Natural killer cell treated with Interleukin-12 subunit alpha and Interleukin-12 subunit beta and Interleukin-15 and Interleukin-18, amount 100 ng/mL, for 72 hours (primary cell): ENCODE data around the gene NLRP2B. TPM values are rescaled to one million over a fixed set of nuclear protein-coding genes. Genes with fewer than 3 reads are reported as not detected.
"Not testable (repeated sequence)": the region's sequence is repeated elsewhere in the genome, so short reads cannot be mapped to it uniquely, and the experiment has no call there.

Source experiments
- ATAC-seq, 2 donors: fragments of 150-1000 bp; cut with Tn5 transposase in 1 of 2; sonication (Bioruptor Pico), chemical (Tn5 transposase) in 1 of 2; 2 replicates each; pipeline ENCODE4 v1.10.0; 2021
- DNase-seq: peaks from one replicate; pipeline ENCODE4 v3.0.0; 2022; ENCODE audit warnings: low spot score
- H3K27ac Mint-ChIP-seq, 2 donors: 1 replicate in 1 of 2; 2 replicates in 1 of 2; pipeline ENCODE4 v1.8.0; 2022; ENCODE audit warnings: mixed read lengths in 2 of 2, mild to moderate bottlenecking in 1 of 2, moderate library complexity in 1 of 2
- H3K27me3 Mint-ChIP-seq, 2 donors: 1 replicate in 1 of 2; 2 replicates in 1 of 2; pipeline ENCODE4 v1.8.0; 2022; ENCODE audit warnings: mixed read lengths in 2 of 2
- H3K36me3 Mint-ChIP-seq: one replicate; pipeline ENCODE4 v1.8.0; 2022; ENCODE audit warnings: mixed read lengths
- H3K4me1 Mint-ChIP-seq, 2 donors: 1 replicate in 1 of 2; 2 replicates in 1 of 2; pipeline ENCODE4 v1.8.0; 2022; ENCODE audit warnings: low read depth in 2 of 2, mixed read lengths in 2 of 2, mild to moderate bottlenecking in 1 of 2
- H3K4me3 Mint-ChIP-seq: one replicate; pipeline ENCODE4 v1.8.0; 2022; ENCODE audit warnings: mixed read lengths
- H3K9me3 Mint-ChIP-seq: 2 replicates; pipeline ENCODE4 v1.8.0; 2022; ENCODE audit warnings: mixed read lengths
- total RNA-seq, 2 donors: library from RNA; stranded (reverse); gene quantifications; one replicate each; pipeline ENCODE4 v1.2.3, GENCODE V29; 2022

NLRP2B gene
- total RNA-seq: not detected

DNA sequence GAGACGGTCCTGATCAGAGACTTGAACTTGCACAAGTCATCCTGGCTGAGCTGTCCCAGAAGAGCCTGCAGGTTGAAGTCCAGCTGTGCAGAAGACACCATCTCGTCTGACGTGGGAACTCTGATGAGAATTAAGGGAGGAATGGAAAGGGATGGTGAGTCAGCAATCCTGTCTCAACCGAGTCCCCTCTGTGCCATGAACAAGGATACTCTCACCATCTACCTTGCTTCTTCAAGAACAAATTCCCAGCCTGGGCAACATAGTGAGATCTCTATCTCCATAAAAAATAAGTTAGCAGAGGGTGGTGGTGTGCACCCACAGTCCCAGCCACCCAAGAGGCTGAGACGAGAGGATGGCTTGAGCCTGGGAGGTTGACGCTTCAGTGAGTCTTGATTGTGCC is at the start of gene NLRP2B:
TSS of gene NLRP2B (minus strand) at position 101 of the 400 bp plus-strand sequence.
- DNase-seq: no peak
- no peaks in the 10 kb centered on the region for H3K4me1 Mint-ChIP-seq
- no peaks in the 10 kb centered on the region for H3K9me3 Mint-ChIP-seq
- H3K27ac Mint-ChIP-seq: no peak within 1 kb of the TSS
- ATAC-seq: no peak
- H3K4me3 Mint-ChIP-seq: no peak within 1 kb of the TSS
- no peaks in the 10 kb centered on the region for H3K36me3 Mint-ChIP-seq
- H3K27me3 Mint-ChIP-seq: peaks cover 0 to 6% of the 10 kb centered on the region in 2 donors

DNA sequence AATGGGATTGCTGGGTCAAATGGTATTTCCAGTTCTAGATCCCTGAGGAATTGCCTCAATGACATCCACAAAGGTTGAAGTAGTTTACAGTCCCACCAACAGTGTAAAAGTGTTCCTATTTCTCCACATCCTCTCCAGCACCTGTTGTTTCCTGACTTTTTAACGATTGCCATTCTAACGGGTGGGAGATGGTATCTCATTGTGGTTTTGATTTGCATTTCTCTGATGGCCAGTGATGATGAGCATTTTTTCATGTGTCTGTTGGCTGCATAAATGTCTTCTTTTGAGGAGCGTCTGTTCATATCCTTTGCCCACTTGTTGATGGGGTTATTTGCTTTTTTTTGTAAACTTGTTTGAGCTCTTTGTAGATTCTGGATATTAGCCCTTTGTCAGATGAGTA is 45.9 kb upstream of the NLRP2B start:
- H3K27me3 Mint-ChIP-seq, DNase-seq, H3K4me1 Mint-ChIP-seq, H3K9me3 Mint-ChIP-seq, H3K27ac Mint-ChIP-seq, ATAC-seq, H3K4me3 Mint-ChIP-seq: not testable (repeated sequence)
- peaks cover 29% of the 10 kb centered on the region for H3K36me3 Mint-ChIP-seq

DNA sequence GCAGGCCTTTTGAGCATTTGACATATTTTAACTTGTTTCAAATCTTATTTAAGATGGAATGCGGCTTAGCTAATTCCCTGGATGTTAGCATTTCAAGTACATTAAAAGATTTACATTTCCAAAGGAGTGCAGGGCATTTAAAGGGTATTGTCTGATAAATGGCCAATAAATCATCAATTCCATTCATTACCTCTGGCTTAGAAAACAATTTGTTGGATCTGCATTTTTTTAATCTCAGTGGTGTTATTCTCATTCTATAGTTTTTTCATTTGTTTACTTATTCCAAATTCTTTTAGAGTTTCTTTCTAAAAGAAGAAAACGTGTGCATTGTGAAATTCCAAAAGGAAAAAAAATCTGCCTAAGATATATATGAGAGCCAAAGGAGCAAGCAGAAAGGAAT is 1.3 kb upstream of the NLRP2B start:
- H3K27ac Mint-ChIP-seq: no peak overlapping the region
- no peaks in the 10 kb centered on the region for H3K4me1 Mint-ChIP-seq
- H3K27me3 Mint-ChIP-seq: peaks cover 0 to 6% of the 10 kb centered on the region in 2 donors
- H3K4me3 Mint-ChIP-seq: no peak overlapping the region
- ATAC-seq: no peak
- H3K9me3 Mint-ChIP-seq: no peaks in the 10 kb centered on the region
- no peak for DNase-seq
- H3K36me3 Mint-ChIP-seq: no peaks in the 10 kb centered on the region

DNA sequence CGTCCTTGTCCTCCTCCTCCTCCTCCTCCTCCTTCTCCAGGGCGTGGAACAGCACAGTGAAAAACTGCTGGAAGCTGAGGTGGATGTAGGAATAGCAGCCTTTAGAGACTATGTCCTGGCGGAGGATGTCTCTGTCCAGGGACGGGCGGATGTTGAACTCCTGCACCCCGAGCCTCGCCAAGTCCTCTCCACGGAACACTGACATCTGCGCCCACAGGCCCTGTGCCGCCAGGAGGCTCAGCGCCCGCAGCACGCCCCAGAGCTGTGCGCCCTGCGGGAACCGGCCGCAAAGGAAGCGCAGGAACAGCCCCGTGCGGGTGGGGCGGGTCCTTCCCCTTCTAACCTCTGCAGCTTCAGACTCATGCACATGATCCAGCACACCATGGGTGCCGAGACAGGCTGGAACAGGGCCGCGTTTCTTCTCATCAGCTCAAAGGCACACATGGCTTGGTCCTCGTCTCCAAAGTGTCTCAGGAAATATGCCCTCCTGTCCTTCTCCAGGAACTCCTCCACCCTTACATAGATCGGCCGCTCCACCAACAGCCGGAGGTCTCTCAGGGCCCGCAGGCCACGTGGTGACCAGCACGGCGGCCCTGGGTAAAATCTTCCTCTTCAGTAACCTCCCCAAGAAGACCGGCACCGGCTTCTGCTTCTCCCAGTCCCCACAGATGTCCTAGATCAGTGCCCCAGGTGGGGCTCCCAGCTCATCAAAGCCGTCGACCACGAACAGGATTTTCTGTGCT is 1.2 kb downstream of the NLRP2B start:
- Mint-ChIP-seq H3K27ac (no peak overlapping the region), H3K36me3 (peaks cover 1% of the 10 kb centered on the region), H3K27me3 (peaks cover 0 to 3% of the 10 kb centered on the region in 2 donors), H3K4me3 (no peak overlapping the region), H3K4me1 (no peaks in the 10 kb centered on the region), H3K9me3 (peaks cover 6% of the 10 kb centered on the region)
- ATAC-seq (no peak), DNase-seq (no peak)

DNA sequence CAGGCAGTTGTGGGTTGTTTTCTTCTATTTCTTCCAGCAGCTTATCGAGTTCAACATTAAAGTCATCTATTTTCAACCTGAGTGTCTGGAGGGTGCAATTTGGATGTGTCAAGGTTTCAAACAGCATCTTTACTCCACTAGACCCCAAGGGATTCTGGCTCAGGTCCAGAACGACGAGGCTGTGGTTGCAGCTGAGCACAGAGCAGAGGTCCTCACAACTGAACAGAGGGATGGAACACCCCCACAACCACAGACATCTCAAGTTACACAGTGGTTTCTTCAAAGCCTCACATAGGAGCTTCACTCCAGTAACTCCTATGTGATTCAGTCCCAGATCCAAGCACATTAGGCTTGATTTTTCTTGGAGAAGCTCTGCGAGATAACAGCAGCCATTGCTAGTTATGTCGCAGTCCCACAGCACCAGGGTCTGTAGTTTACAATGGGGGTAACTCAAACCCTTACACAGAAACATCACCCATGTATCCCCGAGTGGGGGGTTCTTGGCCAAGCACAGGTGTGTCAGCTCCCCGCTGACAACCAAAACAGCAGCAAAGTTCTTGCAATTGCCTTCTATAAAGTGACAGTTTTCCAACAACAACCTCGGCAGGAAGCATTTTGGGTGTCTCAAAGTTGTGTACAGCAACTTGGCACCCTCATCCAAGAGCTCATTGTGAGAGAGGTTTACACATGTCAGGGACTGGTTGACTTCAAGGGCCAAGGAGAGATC is 2.8 kb downstream of the NLRP2B start:
- H3K4me3 Mint-ChIP-seq: no peak overlapping the region
- DNase-seq: no peak
- H3K4me1 Mint-ChIP-seq: no peaks in the 10 kb centered on the region
- H3K36me3 Mint-ChIP-seq: peaks cover 5% of the 10 kb centered on the region
- H3K9me3 Mint-ChIP-seq: peaks cover 10% of the 10 kb centered on the region
- H3K27me3 Mint-ChIP-seq: peaks cover 0 to 3% of the 10 kb centered on the region in 2 donors
- H3K27ac Mint-ChIP-seq: no peak overlapping the region
- no peak for ATAC-seq

DNA sequence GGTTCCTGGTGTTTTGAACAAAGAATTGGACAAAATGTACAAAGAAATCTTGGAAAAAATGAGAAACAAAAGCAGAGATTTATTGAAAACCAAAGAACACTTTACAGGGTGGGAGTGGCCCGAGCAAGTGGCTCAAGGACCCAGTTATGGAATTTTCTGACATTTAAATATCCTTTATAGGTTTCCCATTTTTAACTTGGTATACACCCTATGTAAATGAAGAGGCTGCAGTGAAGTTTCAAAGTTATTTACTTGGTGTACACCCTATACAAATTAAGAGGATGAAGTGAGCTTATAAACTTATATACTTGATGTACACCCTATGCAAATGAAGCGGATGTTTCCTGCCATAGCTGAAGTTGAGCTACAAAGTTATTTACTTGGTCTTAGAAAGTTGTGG is 4.7 kb downstream of the NLRP2B start:
- Mint-ChIP-seq H3K4me1 (no peaks in the 10 kb centered on the region), H3K27me3 (peaks cover 0 to 6% of the 10 kb centered on the region in 2 donors), H3K36me3 (peaks cover 5% of the 10 kb centered on the region), H3K27ac (no peak overlapping the region), H3K9me3 (peaks cover 10% of the 10 kb centered on the region), H3K4me3 (no peak overlapping the region)
- DNase-seq (no peak), ATAC-seq (no peak)

DNA sequence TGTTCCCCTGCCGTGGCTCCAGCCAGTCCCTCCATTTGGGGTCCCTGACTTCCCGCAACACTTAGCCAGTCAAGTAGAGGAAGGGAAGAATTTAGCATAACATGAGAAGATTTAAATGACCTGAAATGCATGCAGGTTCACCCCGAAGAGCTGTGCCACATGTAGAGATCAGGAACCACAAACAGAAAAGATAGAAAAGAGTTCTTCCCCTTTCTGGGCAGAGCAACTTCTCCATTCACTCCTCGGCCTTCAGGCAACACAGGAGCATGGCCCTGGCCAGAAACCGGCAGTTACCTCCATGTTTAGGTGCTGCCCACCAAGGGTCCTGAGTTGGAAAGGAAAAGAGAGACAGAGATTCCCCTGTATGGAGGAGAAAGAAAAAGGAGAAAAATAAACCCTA is 5.2 kb downstream of the NLRP2B start:
- Mint-ChIP-seq H3K4me3 (no peak overlapping the region), H3K4me1 (no peaks in the 10 kb centered on the region), H3K27me3 (peaks cover 0 to 5% of the 10 kb centered on the region in 2 donors), H3K36me3 (peaks cover 5% of the 10 kb centered on the region), H3K27ac (no peak overlapping the region), H3K9me3 (peaks cover 10% of the 10 kb centered on the region)
- no peak for DNase-seq
- ATAC-seq: no peak

DNA sequence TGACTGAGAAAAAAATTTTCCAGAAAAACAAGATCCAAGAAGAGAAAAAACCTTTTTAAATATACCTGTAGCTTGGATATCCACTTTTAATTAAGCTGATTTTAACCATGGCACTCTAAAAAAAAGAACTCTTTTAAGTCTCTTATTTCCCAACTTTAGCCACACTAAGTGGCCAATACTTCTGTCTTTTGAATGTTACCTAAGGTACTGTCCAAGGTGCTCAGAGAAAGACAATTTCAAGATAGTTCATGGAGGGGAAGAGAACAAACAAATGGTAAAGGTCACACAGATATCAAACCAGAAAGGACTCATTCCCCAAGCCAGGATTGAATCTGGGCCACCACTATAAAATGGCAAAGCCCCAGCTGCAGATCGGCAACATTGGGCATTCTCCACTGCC is 10.1 kb downstream of the NLRP2B start:
- H3K4me1 Mint-ChIP-seq: no peaks in the 10 kb centered on the region
- ATAC-seq (no peak), DNase-seq (no peak)
- peaks cover 0 to 2% of the 10 kb centered on the region in 2 donors for H3K27me3 Mint-ChIP-seq
- peaks cover 5% of the 10 kb centered on the region for H3K36me3 Mint-ChIP-seq
- H3K4me3 Mint-ChIP-seq: no peak overlapping the region
- H3K27ac Mint-ChIP-seq: no peak overlapping the region
- peaks cover 10% of the 10 kb centered on the region for H3K9me3 Mint-ChIP-seq

DNA sequence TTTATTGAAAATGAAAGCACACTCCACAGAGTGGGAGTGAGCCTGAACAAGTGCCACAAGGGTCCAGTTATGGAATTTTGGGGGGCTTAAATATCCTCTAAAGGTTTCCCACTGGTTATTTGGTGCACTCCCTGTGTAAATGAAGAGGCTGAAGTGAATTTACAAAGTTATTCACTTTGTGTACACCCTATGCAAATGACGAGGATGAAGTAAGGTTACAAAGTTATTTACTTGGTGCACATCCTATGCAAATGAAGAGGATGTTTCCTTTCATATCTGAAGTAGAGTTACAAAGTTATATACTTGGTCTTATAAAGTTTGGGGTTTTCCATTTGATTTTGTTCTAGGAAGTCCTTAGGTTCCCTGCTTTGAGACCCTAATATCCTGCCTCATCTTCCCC is 13.1 kb downstream of the NLRP2B start:
- Mint-ChIP-seq H3K27me3 (peaks cover 0 to 3% of the 10 kb centered on the region in 2 donors), H3K36me3 (no peaks in the 10 kb centered on the region), H3K9me3 (no peaks in the 10 kb centered on the region), H3K27ac (no peak overlapping the region), H3K4me3 (no peak overlapping the region), H3K4me1 (no peaks in the 10 kb centered on the region)
- ATAC-seq (no peak), DNase-seq (no peak)

DNA sequence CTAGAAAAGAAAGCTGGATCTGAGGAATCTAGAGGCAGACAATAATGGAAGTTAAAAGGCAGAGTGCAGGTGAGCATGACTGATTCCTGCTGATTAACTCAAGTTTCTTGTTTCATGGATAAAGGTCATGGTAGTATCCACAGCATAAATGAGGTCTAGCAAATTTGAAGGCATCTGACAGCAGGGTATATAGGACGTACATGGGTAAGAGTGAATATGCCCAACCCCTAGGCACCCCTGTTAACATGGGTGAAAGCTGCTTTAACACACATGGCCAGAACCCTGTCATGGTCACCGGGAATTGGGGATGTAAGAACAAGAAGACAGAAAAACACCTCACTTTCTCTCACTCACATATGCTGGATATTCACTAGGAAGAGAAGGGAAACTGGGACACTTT is 25.0 kb downstream of the NLRP2B start:
- DNase-seq (no peak), ATAC-seq (no peak)
- Mint-ChIP-seq H3K27me3 (no peaks in the 10 kb centered on the region), H3K9me3 (peaks cover 6% of the 10 kb centered on the region), H3K36me3 (no peaks in the 10 kb centered on the region), H3K4me3 (no peak overlapping the region), H3K27ac (no peak overlapping the region), H3K4me1 (no peaks in the 10 kb centered on the region)

DNA sequence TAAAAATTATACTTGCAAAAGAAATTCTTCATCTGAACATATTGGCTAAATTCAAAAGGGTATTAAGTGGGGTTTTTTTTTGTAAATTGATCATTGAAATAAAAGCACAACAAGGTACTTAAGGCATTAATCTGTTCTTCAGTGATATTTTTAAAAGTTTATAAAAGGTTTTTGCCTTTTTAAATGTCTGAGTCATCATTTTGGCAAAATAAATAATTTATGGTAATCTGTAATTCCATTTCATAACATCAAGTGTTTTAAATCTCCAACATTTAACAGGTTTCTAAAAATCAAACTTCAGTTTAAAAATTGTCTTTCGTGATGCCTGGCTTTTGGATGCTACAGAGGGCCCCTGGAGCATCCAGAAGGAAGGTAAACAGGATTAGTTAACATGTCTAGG is 27.4 kb downstream of the NLRP2B start:
- Mint-ChIP-seq H3K27ac (no peak overlapping the region), H3K4me3 (no peak overlapping the region), H3K36me3 (no peaks in the 10 kb centered on the region), H3K9me3 (peaks cover 6% of the 10 kb centered on the region), H3K27me3 (no peaks in the 10 kb centered on the region), H3K4me1 (no peaks in the 10 kb centered on the region)
- ATAC-seq (no peak), DNase-seq (no peak)

DNA sequence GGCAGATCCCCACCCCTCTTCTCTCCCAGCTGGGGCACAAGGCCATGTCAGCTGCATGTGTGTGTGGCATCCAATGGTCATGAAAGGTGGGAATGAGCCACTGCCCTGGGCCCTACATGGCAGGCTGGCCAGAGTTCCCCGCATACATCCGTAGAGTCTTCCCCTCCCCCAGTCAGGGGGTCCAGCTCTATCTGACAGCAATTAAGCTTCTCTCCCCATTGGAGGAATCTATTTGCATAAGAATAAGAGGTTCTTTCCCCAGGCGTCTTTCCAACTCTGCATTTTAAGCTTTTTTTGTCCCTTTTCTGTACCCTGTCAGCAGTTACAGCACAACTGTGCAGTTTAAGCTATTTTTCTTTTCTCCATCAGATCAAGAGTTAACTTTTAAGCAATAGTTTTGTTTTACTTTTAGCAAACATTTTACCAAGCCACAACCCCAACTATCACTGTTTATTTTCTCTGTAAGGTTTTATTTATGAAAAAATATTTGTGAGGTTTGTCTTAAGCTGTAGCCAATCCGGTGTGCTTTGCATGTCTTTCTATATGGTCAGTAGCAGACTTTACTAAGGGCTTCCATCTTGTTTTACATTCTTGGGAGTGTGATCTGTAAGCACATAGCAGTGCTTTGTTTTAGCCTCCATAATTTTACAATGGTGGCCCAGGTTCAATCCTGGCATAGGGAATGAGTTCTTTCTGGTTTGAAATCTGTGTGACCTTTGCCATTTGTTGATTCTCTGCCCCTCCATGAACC is 28.7 kb downstream of the NLRP2B start:
- DNase-seq (no peak), ATAC-seq (no peak)
- no peaks in the 10 kb centered on the region for H3K36me3 Mint-ChIP-seq
- no peak overlapping the region for H3K27ac Mint-ChIP-seq
- no peak overlapping the region for H3K4me3 Mint-ChIP-seq
- peaks cover 5% of the 10 kb centered on the region for H3K9me3 Mint-ChIP-seq
- no peaks in the 10 kb centered on the region for H3K27me3 Mint-ChIP-seq
- H3K4me1 Mint-ChIP-seq: no peaks in the 10 kb centered on the region

DNA sequence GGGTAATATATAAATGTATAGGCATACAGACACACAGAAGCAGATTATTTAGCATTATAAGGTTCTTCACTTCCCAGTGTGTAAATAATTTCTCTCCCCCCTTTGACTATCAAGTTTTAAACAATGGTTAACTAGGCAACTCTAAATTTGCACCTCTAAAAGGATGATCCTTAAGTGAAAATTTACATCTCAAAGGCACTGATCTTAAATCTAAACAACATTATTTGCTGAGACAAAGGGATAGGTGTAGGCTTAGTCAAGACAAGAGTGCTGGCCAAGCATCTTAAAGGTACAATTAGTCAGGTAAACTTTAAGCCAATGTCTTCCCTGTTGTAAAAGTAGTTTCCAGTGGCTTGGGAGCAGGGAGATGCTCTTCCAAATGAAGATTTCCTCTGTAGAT is 33.0 kb downstream of the NLRP2B start:
- Mint-ChIP-seq H3K4me3 (no peak overlapping the region), H3K27me3 (no peaks in the 10 kb centered on the region), H3K36me3 (no peaks in the 10 kb centered on the region), H3K9me3 (no peaks in the 10 kb centered on the region), H3K27ac (no peak overlapping the region), H3K4me1 (no peaks in the 10 kb centered on the region)
- no peak for ATAC-seq
- DNase-seq: no peak

DNA sequence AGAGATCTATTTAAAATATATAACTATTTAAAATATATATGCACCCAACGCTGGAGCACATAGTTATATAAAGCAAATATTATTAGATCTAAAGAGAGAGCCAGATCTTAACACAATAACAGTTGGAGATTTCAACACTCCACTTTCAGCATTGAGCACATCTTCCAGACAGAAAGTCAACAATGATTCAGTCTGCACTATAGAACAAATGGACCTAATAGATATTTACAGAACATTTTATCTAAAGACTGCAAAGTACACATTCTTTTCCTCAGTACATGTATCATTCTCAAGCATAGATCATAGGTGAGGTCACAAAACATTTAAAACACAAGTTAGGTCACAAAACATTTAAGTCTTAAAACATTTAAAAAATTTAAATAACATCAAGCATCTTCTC is 36.4 kb downstream of the NLRP2B start:
- Mint-ChIP-seq H3K4me3 (no peak overlapping the region), H3K4me1 (no peaks in the 10 kb centered on the region), H3K27me3 (peaks cover 0 to 3% of the 10 kb centered on the region in 2 donors), H3K36me3 (peaks cover 5% of the 10 kb centered on the region), H3K9me3 (no peaks in the 10 kb centered on the region), H3K27ac (no peak overlapping the region)
- DNase-seq (no peak), ATAC-seq (no peak)
